Suprapubic skin (tissue), 4 donors: ENCODE results near the gene TRMT2A. TPM values are rescaled to one million over a fixed set of nuclear protein-coding genes. Genes with fewer than 3 reads are reported as not detected.

Experiments used
- DNase-seq, 2 donors: peaks; one replicate each; pipeline ENCODE4 v3.0.0-alpha.2; 2019; ENCODE audit warnings: low spot score in 2 of 2
- H3K27ac ChIP-seq: fragments of 200-600 bp; sonication (generic); one replicate; pipeline ENCODE4 v1.5.1; 2019
- H3K27me3 ChIP-seq: fragments of 200-600 bp; sonication (generic); one replicate; pipeline ENCODE4 v1.5.1; 2019
- H3K36me3 ChIP-seq: fragments of 200-600 bp; sonication (generic); one replicate; pipeline ENCODE4 v1.5.1; 2019
- H3K4me1 ChIP-seq: fragments of 200-600 bp; sonication (generic); one replicate; pipeline ENCODE4 v1.5.1; 2019
- H3K4me3 ChIP-seq: fragments of 200-600 bp; sonication (generic); one replicate; pipeline ENCODE4 v1.5.1; 2019; ENCODE audit warnings: mild to moderate bottlenecking
- H3K9me3 ChIP-seq: fragments of 200-600 bp; sonication (generic); one replicate; pipeline ENCODE4 v1.5.1; 2019
- EP300 ChIP-seq: sonication (generic); formaldehyde crosslinking; IDR thresholded peaks from one replicate; pipeline ENCODE4 v1.6.1; 2017; ENCODE audit warnings: antibody characterized with exemption
- POLR2A ChIP-seq, 2 donors: fragments of 450-650 bp; IDR thresholded peaks; one replicate each; pipeline ENCODE4 v1.6.1; 2017; ENCODE audit warnings: antibody characterized with exemption in 2 of 2, mild to moderate bottlenecking in 2 of 2, moderate library complexity in 2 of 2
- POLR2AphosphoS5 ChIP-seq, 3 donors: sonication (generic); formaldehyde crosslinking; IDR thresholded peaks; one replicate each; pipeline ENCODE4 v1.6.1; 2017; ENCODE audit warnings: antibody characterized with exemption in 3 of 3
- WGBS: methylation state at CpG from one replicate; pipeline ENCODE4 v1.1.5; 2018; 5-methylcytosine and 5-hydroxymethylcytosine counted together
- total RNA-seq, 4 donors: library from RNA; depleted of rRNA; stranded (reverse); fragments of >200 nt; gene quantifications; one replicate each; pipeline ENCODE4 v1.1.0, GENCODE V29; 2016
- TF ChIP-seq, protein P1 (sequence below), 2 donors: fragments of 200-600 bp in 1 of 2; fragments of 450-650 bp in 1 of 2; sonication (generic) in 1 of 2; IDR thresholded peaks; one replicate each; pipeline ENCODE4 v1.5.1; 2016 to 2019; ENCODE audit warnings: antibody characterized with exemption in 2 of 2, mild to moderate bottlenecking in 1 of 2, moderate library complexity in 1 of 2

TRMT2A gene
- total RNA-seq, 4 donors from 2014 or later: 52.0 to 98.6 (median 55.7) TPM

DNA sequence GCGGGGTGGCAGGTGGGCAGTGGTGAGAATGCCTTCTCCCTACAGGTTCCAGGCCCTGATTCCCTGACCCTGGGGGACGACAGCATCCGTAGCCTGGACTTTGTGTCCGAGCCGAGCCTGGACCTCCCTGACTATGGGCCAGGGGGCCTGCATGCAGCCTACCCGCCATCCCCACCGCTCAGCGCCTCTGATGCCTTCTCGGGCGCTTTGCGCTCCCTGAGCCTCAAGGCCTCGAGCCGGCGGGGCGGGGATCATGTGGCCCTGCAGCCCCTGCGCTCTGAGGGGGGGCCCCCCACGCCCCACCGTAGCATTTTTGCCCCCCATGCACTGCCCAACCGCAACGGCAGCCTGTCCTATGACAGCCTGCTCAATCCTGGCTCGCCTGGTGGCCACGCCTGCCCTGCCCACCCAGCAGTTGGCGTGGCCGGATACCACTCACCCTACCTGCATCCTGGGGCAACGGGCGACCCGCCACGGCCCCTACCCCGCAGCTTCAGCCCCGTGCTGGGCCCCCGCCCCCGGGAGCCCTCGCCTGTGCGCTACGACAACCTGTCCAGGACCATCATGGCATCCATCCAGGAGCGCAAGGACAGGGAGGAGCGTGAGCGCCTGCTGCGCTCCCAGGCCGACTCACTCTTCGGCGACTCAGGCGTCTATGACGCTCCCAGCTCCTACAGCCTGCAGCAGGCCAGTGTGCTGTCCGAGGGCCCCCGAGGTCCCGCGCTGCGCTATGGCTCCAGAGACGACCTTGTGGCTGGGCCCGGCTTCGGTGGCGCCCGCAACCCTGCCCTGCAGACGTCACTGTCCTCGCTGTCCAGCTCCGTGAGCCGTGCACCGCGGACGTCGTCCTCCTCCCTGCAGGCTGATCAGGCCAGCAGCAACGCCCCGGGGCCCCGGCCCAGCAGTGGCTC is 25.9 kb upstream of the TRMT2A start:
- H3K9me3 ChIP-seq: no peaks in the 10 kb centered on the region
- 89% methylated on average over 24 of the region's 65 CpGs for WGBS
- H3K36me3 ChIP-seq: peaks cover 79% of the 10 kb centered on the region
- H3K27me3 ChIP-seq: no peaks in the 10 kb centered on the region
- no peak for DNase-seq
- H3K4me3 ChIP-seq: no peak overlapping the region
- H3K4me1 ChIP-seq: peaks cover 4% of the 10 kb centered on the region
- TF ChIP-seq POLR2A (IDR thresholded peaks at IDR 0.05) (no peak), EP300 (no peak)
- no peak overlapping the region for H3K27ac ChIP-seq

DNA sequence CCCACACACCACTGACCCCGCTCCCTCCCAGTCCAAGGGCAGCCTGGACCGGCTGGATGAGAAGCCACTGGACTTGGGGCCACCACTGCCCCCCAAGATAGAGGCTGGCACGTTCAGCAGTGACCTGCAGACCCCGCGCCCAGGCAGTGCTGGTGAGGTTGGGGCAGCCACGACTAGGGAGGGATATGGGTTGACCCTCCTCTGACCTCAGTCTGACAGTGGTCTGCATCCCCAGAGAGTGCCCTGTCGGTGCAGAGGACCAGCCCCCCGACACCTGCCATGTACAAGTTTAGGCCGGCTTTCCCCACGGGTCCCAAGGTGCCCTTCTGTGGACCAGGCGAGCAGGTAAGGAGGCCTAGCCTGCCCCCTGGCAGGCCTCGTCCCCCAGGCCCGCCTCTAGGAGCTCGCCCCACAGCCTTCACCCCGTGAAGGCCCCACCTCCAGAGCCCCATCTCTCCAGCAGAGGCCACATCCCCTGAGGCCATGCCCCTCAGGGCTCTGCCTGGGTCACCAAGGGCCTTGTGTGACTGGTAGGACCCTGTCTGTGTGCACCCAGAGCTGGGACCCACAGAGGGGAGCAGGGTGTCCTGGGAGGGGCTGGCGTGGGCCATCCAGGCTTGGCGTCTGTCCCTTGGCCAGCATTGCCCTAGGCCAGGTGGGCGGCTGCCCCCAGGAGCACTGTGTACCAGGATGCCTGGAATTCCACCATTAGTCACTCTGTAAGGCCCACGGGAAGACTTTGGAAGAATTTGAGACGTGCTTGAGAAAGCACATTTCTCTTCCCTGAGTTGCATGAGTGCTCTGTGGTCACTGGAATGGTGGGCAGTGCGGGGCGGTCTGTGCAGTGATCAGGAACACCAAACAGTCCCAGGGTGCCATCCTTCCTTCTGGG is 24.4 kb upstream of the TRMT2A start:
- Histone ChIP-seq H3K9me3 (no peaks in the 10 kb centered on the region), H3K27ac (no peak overlapping the region), H3K36me3 (peaks cover 67% of the 10 kb centered on the region), H3K4me3 (no peak overlapping the region), H3K27me3 (no peaks in the 10 kb centered on the region), H3K4me1 (peaks cover 20% of the 10 kb centered on the region)
- TF ChIP-seq EP300: no peak
- TF ChIP-seq POLR2AphosphoS5 (IDR thresholded peaks at IDR 0.05): no peak
- TF ChIP-seq, protein P1, sequence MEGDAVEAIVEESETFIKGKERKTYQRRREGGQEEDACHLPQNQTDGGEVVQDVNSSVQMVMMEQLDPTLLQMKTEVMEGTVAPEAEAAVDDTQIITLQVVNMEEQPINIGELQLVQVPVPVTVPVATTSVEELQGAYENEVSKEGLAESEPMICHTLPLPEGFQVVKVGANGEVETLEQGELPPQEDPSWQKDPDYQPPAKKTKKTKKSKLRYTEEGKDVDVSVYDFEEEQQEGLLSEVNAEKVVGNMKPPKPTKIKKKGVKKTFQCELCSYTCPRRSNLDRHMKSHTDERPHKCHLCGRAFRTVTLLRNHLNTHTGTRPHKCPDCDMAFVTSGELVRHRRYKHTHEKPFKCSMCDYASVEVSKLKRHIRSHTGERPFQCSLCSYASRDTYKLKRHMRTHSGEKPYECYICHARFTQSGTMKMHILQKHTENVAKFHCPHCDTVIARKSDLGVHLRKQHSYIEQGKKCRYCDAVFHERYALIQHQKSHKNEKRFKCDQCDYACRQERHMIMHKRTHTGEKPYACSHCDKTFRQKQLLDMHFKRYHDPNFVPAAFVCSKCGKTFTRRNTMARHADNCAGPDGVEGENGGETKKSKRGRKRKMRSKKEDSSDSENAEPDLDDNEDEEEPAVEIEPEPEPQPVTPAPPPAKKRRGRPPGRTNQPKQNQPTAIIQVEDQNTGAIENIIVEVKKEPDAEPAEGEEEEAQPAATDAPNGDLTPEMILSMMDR (IDR thresholded peaks at IDR 0.05): no peak
- TF ChIP-seq POLR2A (IDR thresholded peaks at IDR 0.05): no peak
- no peak for DNase-seq
- WGBS: 86% methylated on average over 9 of the region's 22 CpGs

DNA sequence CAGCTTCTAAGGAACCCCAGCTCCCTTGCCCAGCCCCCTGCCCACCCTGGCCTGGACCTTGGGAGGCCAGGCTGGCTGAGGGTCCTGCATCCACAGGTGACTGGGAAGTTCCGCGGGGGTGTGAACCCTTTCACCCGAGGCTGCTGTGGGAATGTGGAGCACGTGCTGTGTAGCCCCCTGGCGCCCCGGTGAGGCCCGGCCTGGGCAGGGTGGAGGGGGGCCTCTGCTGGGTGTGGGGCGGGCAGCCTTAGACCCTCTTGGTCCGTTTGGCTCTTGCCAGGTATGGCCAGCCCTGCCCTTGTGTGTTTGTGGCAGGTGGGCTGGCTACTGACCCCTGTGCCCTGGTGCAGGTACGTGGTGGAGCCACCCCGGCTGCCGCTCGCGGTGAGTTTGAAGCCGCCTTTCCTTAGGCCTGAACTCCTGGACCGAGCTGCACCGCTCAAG is 23.5 kb upstream of the TRMT2A start:
- no peak for TF ChIP-seq POLR2AphosphoS5 (IDR thresholded peaks at IDR 0.05)
- TF ChIP-seq, protein P1 (IDR thresholded peaks at IDR 0.05): no peak
- TF ChIP-seq EP300: no peak
- no peak for TF ChIP-seq POLR2A (IDR thresholded peaks at IDR 0.05)
- Histone ChIP-seq H3K36me3 (peaks cover 61% of the 10 kb centered on the region), H3K4me1 (peaks cover 29% of the 10 kb centered on the region), H3K4me3 (no peak overlapping the region), H3K9me3 (no peaks in the 10 kb centered on the region), H3K27ac (no peak overlapping the region), H3K27me3 (no peaks in the 10 kb centered on the region)
- 93% methylated on average over 3 of the region's 17 CpGs for whole genome bisulfite sequencing
- DNase-seq: no peak

DNA sequence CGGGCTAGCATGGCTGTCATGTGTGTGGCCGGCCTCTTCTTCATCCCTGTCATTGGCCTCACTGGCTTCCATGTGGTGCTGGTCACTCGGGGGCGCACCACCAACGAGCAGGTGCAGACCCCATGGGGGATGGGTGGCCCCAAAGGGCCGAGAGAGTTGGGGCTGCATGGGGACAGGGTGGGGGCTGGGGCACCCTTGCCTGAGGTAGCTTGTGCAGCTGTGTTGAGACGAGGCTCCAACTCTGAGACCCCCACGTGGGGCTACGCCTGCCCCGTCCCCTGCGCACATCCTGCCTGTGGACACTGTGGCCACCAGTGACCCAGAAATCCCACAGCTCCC is 23.1 kb upstream of the TRMT2A start:
- Histone ChIP-seq H3K4me1 (peaks cover 33% of the 10 kb centered on the region), H3K9me3 (no peaks in the 10 kb centered on the region), H3K36me3 (peaks cover 56% of the 10 kb centered on the region), H3K27ac (no peak overlapping the region), H3K27me3 (no peaks in the 10 kb centered on the region), H3K4me3 (no peak overlapping the region)
- 97% methylated on average over 5 of the region's 11 CpGs for WGBS
- TF ChIP-seq EP300 (no peak), POLR2A (IDR thresholded peaks at IDR 0.05) (no peak), POLR2AphosphoS5 (IDR thresholded peaks at IDR 0.05) (no peak)
- TF ChIP-seq, protein P1 (IDR thresholded peaks at IDR 0.05): no peak
- DNase-seq: no peak

DNA sequence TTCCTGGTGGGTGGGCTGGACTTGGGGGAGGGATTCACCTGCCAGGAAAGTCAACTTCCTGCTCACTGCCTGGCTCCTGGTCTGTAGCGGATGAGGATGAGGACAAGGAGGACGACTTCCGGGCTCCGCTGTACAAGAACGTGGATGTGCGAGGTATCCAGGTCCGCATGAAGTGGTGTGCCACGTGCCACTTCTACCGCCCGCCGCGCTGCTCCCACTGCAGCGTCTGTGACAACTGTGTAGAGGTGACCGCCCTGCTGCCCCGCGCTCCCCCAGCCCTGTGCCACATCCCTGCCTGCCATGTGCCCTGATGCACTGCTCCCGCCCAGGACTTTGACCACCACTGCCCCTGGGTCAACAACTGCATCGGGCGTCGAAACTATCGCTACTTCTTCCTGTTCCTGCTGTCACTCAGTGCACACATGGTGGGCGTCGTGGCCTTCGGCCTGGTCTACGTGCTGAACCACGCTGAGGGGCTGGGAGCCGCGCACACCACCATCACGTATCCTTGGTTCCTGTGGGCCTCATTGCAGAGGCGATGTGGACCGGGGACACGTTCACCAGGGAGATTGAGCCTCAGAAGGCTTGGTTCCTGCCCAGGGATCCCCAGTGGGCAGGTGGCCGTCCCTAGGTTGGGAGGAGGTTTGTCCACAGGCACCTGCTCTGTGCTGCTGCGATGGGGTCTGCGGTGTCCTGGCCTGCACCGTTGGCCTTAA is 22.5 kb upstream of the TRMT2A start:
- Histone ChIP-seq H3K4me3 (no peak overlapping the region), H3K9me3 (no peaks in the 10 kb centered on the region), H3K27me3 (no peaks in the 10 kb centered on the region), H3K36me3 (peaks cover 51% of the 10 kb centered on the region), H3K27ac (no peak overlapping the region), H3K4me1 (peaks cover 36% of the 10 kb centered on the region)
- TF ChIP-seq POLR2AphosphoS5 (IDR thresholded peaks at IDR 0.05) (no peak), POLR2A (IDR thresholded peaks at IDR 0.05) (no peak), EP300 (no peak)
- TF ChIP-seq, protein P1 (IDR thresholded peaks at IDR 0.05): no peak
- no peak for DNase-seq
- WGBS: 92% methylated on average over 19 of the region's 36 CpGs
